Tibial nerve (tissue), 3 donors: ENCODE data around the gene EDN1.

Experiments
- POLR2A ChIP-seq, 2 donors: fragments of 450-650 bp; IDR thresholded peaks; one replicate each; pipeline ENCODE4 v1.6.1; 2017; ENCODE audit warnings: antibody characterized with exemption in 2 of 2, mild to moderate bottlenecking in 2 of 2, moderate library complexity in 2 of 2
- TF ChIP-seq, protein P1 (sequence below), 5 experiments: fragments of 200-600 bp in 3 of 5; fragments of 450-650 bp in 2 of 5; sonication (generic) in 3 of 5; IDR thresholded peaks; one replicate each; pipeline ENCODE4 v1.5.1; 2016 to 2019; ENCODE audit warnings: antibody characterized with exemption in 5 of 5, mild to moderate bottlenecking in 3 of 5, moderate library complexity in 2 of 5

DNA sequence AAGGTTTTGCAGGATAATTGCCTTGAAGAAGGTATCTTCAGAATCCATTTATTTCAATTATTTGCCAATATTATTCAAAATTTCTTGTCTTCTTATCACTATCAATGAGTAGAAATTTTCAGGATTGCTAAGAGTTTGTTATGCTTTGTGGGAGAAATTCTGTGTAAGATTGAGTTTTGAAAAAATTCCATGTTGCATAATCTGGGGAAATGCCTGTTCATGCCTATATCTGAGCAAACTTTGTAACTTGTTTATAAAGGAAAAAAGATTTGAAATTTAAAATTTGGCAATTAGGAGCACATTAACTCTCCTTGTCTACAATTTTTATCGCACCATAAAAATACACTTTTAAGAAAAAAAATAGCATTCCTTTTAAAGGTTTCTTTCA is 39.8 kb upstream of the EDN1 start:
- TF ChIP-seq, protein P1, sequence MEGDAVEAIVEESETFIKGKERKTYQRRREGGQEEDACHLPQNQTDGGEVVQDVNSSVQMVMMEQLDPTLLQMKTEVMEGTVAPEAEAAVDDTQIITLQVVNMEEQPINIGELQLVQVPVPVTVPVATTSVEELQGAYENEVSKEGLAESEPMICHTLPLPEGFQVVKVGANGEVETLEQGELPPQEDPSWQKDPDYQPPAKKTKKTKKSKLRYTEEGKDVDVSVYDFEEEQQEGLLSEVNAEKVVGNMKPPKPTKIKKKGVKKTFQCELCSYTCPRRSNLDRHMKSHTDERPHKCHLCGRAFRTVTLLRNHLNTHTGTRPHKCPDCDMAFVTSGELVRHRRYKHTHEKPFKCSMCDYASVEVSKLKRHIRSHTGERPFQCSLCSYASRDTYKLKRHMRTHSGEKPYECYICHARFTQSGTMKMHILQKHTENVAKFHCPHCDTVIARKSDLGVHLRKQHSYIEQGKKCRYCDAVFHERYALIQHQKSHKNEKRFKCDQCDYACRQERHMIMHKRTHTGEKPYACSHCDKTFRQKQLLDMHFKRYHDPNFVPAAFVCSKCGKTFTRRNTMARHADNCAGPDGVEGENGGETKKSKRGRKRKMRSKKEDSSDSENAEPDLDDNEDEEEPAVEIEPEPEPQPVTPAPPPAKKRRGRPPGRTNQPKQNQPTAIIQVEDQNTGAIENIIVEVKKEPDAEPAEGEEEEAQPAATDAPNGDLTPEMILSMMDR (IDR thresholded peaks at IDR 0.05), result no peak
- TF ChIP-seq POLR2A (IDR thresholded peaks at IDR 0.05), result no peak
